ENCODE data around the gene ZNF576. TPM values are rescaled to one million over a fixed set of nuclear protein-coding genes. Genes with fewer than 3 reads are reported as not detected.
A peak's percentile ranks its signal among the peaks of the same experiment; 100 is the strongest.

The ZNF576 gene
- total and polyA plus RNA-seq, 2 of the 13 experiments (the other 11 are each of a cell fraction or from before 2014, with no cell fraction given) = 7.2 to 9.6 TPM

DNA sequence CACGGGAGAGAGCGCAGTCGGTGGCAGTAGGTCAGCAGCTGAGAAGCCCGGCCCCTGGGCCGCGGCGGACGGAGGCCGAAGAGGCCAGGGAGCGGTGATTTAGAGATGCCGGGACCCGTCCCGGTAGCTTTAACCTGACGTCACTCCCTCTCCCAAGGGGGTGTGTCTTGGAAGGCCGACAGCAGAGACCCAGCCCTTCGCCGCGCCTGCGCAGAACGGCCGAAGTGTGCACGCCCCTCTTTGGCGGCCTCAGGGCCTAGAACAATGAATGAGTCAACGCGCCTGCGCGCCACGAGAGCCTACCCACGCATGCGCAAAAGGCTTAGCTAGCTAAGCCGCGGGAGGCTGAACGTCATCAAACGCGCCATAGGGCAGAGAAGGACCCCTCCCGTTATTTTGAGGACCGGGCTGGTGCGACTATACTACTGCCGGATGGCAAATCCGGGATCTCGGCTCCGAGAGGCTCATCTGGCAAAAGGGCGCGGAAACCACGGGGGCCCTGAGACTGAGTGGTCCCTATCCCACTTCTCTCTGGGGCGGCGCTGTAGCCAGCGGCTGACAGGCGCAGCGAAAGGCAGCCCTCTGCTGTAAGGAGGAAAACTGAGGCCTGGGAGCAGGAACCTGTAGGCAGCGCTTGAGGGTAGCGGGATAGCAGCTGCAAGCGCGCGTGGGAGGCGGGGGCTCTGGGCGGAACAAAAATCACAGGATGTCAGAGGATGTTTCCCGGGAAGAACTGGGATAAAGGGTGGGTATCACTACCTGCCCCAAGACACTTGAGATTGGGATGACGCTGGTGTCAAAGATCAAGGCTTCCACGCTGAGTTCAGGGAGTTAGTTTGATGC, at the start of gene ZNF576, which contains the start of gene IRGQ (continued):
- TF ChIP-seq MNT (IDR thresholded peaks at IDR 0.05) (peak; percentile 47; the same call in 1 of the 2 replicates), SIX1 (CRISPR knock-in tag; IDR thresholded peaks at IDR 0.05; ENCODE audit: borderline replicate concordance) (no peak), MAF1 (CRISPR knock-in tag; IDR thresholded peaks at IDR 0.05; ENCODE audit: borderline replicate concordance) (no peak), ZZZ3 (CRISPR knock-in tag; IDR thresholded peaks at IDR 0.05; ENCODE audit: borderline replicate concordance) (peak; percentile 45; the same call in 1 of the 2 replicates), ZFP37 (CRISPR knock-in tag; IDR thresholded peaks at IDR 0.05; ENCODE audit: borderline replicate concordance) (no peak), ATF7-NPFF (CRISPR knock-in tag; IDR thresholded peaks at IDR 0.05; ENCODE audit: low read depth) (peak; percentile 64; the same call in 1 of the 2 replicates), TBX3 (IDR thresholded peaks at IDR 0.05; ENCODE audit: borderline replicate concordance) (no peak), FOXA3 (CRISPR knock-in tag; IDR thresholded peaks at IDR 0.05) (no peak; the same call in 1 of the 2 replicates), EED (CRISPR knock-in tag; IDR thresholded peaks at IDR 0.05) (no peak), ATAD3A (CRISPR knock-in tag; IDR thresholded peaks at IDR 0.05) (no peak), SRSF4 (IDR thresholded peaks at IDR 0.05; ENCODE audit: low read depth, low read length, poor library complexity, severe bottlenecking) (no peak), ZFYVE20 (CRISPR knock-in tag; IDR thresholded peaks at IDR 0.05; ENCODE audit: borderline replicate concordance, low read depth) (no peak), RBAK (CRISPR knock-in tag; IDR thresholded peaks at IDR 0.05) (no peak), MAFF (IDR thresholded peaks at IDR 0.05; ENCODE audit: low read depth, low read length) (no peak), ZNF3 (CRISPR knock-in tag; IDR thresholded peaks at IDR 0.05) (no peak), ATF2 (CRISPR knock-in tag; IDR thresholded peaks at IDR 0.05) (peak; percentile 95), ZNF12 (CRISPR knock-in tag; IDR thresholded peaks at IDR 0.05) (no peak), SMARCC2 (IDR thresholded peaks at IDR 0.05) (no peak), TRIM24 (CRISPR knock-in tag; IDR thresholded peaks at IDR 0.05) (no peak), ZNF256 (CRISPR knock-in tag; conservative IDR thresholded peaks at IDR 0.05) (no peak), SMYD3 (CRISPR knock-in tag; IDR thresholded peaks at IDR 0.05) (no peak), ZSCAN9 (CRISPR knock-in tag; IDR thresholded peaks at IDR 0.05; ENCODE audit: borderline replicate concordance) (no peak), ZNF382 (CRISPR knock-in tag; IDR thresholded peaks at IDR 0.05; ENCODE audit: borderline replicate concordance) (no peak), RAD21 (CRISPR knock-in tag; IDR thresholded peaks at IDR 0.05) (peak; percentile 55), ZNF430 (CRISPR knock-in tag; IDR thresholded peaks at IDR 0.05) (no peak), PHF20 (CRISPR knock-in tag; IDR thresholded peaks at IDR 0.05) (peak; percentile 98)
- TF ChIP-seq, protein P1, sequence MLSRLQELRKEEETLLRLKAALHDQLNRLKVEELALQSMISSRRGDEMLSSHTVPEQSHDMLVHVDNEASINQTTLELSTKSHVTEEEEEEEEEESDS (CRISPR knock-in tag; IDR thresholded peaks at IDR 0.05; ENCODE audit: borderline replicate concordance) = no peak
- TF ChIP-seq, protein P2, sequence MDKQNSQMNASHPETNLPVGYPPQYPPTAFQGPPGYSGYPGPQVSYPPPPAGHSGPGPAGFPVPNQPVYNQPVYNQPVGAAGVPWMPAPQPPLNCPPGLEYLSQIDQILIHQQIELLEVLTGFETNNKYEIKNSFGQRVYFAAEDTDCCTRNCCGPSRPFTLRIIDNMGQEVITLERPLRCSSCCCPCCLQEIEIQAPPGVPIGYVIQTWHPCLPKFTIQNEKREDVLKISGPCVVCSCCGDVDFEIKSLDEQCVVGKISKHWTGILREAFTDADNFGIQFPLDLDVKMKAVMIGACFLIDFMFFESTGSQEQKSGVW (CRISPR knock-in tag; IDR thresholded peaks at IDR 0.05; ENCODE audit: borderline replicate concordance) = no peak
